ENCODE data around the gene NUP214.

DNA sequence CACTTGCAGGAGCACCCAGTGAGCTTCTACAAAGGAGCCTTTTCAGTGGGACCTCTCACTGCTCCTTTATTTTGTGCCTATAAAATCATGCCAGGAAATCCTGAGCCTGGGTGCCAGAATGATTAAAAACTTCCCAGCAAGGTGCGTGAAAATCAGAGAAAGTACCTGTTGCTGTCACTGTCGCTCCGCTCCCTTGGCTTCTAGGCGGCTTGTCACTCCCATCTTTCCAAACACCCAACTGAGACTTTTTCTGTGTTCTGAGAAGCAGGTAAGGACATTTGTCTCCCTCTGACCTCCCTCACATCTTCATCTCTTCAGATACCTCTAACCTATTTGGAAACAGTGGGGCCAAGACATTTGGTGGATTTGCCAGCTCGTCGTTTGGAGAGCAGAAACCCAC lies 97.1 kb downstream of the NUP214 start:
- TF ChIP-seq SP1 (IDR thresholded peaks at IDR 0.05) (no peak), LEF1 (IDR thresholded peaks at IDR 0.05; ENCODE audit: borderline replicate concordance) (no peak), ELF4 (IDR thresholded peaks at IDR 0.05) (no peak), BHLHE40 (IDR thresholded peaks at IDR 0.05; ENCODE audit: borderline replicate concordance) (no peak), FOXM1 (IDR thresholded peaks at IDR 0.05; ENCODE audit: borderline replicate concordance) (no peak), FOXA1 (IDR thresholded peaks at IDR 0.05) (no peak), FOXK2 (IDR thresholded peaks at IDR 0.05) (no peak)
